Endometrial microvascular endothelial cells (primary cell): Measurements from ENCODE around the gene PHF13. TPM values are rescaled to one million over a fixed set of nuclear protein-coding genes. Genes with fewer than 3 reads are reported as not detected.
"Not testable (repeated sequence)": the region's sequence is repeated elsewhere in the genome, so short reads cannot be mapped to it uniquely, and the experiment has no call there.

ENCODE experiments used
- in situ Hi-C: cut with HindIII; loops from 2 replicates; pipeline ENCODE4 v1.10.0; 2017; ENCODE audit warnings: low sequenced_read_pairs, low pct_unique_long_range_greater_than_20kb; ENCODE audit errors: inconsistent ontology term
- total RNA-seq: library from RNA; depleted of rRNA; stranded (reverse); fragments of >200 nt; gene quantifications from one replicate; pipeline ENCODE4 v1.2.3, GENCODE V29; 2015; ENCODE audit errors: inconsistent ontology term

The PHF13 gene
- total RNA-seq, 1 donor from 2014 or later = 6.9 TPM

- in situ Hi-C loops = no loop called here
Observed at GRCh38 chr1:6622396-6623152, 9.0 kb downstream of the PHF13 start.

GRCh38 chr1:6623269-6623965, 9.9 kb downstream of the PHF13 start:
- in situ Hi-C loops = no loop called here

- in situ Hi-C loops = no loop called here
Observed at GRCh38 chr1:6624710-6625583, 11.4 kb downstream of the PHF13 start, which contains the start of gene THAP3. Gene THAP3, plus strand, starts transcription at chr1:6624868. Its CDS starts 351 bp downstream, at chr1:6625219.

- in situ Hi-C loops = no loop called here
Observed at GRCh38 chr1:6625584-6626149, 12.1 kb downstream of the PHF13 start.

- in situ Hi-C loops = no loop called here
Observed at GRCh38 chr1:6627031-6627430, 13.5 kb downstream of the PHF13 start.

- in situ Hi-C loops = no loop called here
Observed at GRCh38 chr1:6627841-6628545, 14.5 kb downstream of the PHF13 start.

GRCh38 chr1:6628971-6629479, 15.5 kb downstream of the PHF13 start:
- in situ Hi-C loops = no loop called here

- in situ Hi-C loops = no loop called here
Observed at GRCh38 chr1:6630027-6630426, 16.5 kb downstream of the PHF13 start.

- in situ Hi-C loops = no loop called here
Observed at GRCh38 chr1:6631058-6631457, 17.5 kb downstream of the PHF13 start.

GRCh38 chr1:6632588-6633514, 19.3 kb downstream of the PHF13 start:
- in situ Hi-C loops = no loop called here

GRCh38 chr1:6634371-6635052, 21.0 kb downstream of the PHF13 start:
- in situ Hi-C loops = no loop called here

GRCh38 chr1:6635161-6635909, 21.8 kb downstream of the PHF13 start:
- in situ Hi-C loops = no loop called here

GRCh38 chr1:6635910-6636760, 22.6 kb downstream of the PHF13 start:
- in situ Hi-C loops = no loop called here

- in situ Hi-C loops = not testable (repeated sequence)
Observed at GRCh38 chr1:6636778-6637177, 23.2 kb downstream of the PHF13 start.

- in situ Hi-C loops = no loop called here
Observed at GRCh38 chr1:6637770-6638169, 24.2 kb downstream of the PHF13 start.
